GM10266 (cell line): ENCODE results near the gene DUS3L.

ENCODE experiments used
- DNase-seq: peaks from one replicate; pipeline ENCODE4 v3.0.0; 2012; ENCODE audit errors: extremely low spot score
- TF ChIP-seq, protein P1 (sequence below): IDR thresholded peaks from 2 replicates; pipeline ENCODE4 v1.5.1; 2012; ENCODE audit warnings: mild to moderate bottlenecking, low read depth; ENCODE audit not compliant: control insufficient read depth, insufficient read depth; ENCODE audit errors: missing control alignments

DUS3L gene

DNA sequence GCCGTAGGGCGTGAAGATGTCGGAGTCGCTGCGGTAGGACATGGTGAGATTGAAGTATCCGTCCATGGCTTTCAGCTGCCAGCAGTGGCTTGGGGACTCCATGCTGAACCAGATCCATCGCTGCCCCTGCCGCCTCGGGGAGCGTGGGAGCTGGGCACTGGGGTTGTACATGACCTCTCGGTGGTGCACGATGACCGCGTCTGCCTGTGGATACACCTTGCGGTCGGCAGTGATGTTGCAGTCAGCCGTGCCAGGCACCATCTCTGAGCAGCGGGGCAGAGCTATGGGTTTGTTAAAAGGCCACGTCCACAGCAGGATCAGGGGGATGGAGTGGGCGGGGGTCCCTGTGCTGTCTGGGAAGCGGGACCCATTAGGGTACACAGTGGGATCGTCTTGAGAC is 41.1 kb upstream of the DUS3L start:
- TF ChIP-seq, protein P1, sequence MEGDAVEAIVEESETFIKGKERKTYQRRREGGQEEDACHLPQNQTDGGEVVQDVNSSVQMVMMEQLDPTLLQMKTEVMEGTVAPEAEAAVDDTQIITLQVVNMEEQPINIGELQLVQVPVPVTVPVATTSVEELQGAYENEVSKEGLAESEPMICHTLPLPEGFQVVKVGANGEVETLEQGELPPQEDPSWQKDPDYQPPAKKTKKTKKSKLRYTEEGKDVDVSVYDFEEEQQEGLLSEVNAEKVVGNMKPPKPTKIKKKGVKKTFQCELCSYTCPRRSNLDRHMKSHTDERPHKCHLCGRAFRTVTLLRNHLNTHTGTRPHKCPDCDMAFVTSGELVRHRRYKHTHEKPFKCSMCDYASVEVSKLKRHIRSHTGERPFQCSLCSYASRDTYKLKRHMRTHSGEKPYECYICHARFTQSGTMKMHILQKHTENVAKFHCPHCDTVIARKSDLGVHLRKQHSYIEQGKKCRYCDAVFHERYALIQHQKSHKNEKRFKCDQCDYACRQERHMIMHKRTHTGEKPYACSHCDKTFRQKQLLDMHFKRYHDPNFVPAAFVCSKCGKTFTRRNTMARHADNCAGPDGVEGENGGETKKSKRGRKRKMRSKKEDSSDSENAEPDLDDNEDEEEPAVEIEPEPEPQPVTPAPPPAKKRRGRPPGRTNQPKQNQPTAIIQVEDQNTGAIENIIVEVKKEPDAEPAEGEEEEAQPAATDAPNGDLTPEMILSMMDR = no peak
- no peak for DNase-seq

DNA sequence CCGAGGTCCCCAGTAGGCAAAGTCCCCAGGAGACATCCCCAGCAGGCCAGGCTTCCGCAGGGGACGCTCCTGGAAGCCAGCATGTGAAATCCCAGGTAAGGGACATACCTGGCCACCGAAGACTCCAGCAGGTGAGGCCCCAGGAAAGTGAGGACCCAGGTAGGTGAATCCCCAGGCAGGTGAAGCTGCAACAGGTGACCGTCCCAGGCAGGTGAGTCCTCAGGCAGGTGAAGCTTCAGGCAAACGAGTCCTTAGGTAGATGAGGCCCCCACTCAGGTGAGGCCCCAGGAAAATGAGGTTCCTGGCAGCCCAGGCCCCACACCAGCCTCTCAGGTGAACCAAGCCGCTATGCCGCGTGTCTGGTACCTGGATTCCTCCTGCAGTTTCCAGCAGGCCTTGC is 40.2 kb upstream of the DUS3L start:
- no peak for DNase-seq
- TF ChIP-seq, protein P1 = no peak

DNA sequence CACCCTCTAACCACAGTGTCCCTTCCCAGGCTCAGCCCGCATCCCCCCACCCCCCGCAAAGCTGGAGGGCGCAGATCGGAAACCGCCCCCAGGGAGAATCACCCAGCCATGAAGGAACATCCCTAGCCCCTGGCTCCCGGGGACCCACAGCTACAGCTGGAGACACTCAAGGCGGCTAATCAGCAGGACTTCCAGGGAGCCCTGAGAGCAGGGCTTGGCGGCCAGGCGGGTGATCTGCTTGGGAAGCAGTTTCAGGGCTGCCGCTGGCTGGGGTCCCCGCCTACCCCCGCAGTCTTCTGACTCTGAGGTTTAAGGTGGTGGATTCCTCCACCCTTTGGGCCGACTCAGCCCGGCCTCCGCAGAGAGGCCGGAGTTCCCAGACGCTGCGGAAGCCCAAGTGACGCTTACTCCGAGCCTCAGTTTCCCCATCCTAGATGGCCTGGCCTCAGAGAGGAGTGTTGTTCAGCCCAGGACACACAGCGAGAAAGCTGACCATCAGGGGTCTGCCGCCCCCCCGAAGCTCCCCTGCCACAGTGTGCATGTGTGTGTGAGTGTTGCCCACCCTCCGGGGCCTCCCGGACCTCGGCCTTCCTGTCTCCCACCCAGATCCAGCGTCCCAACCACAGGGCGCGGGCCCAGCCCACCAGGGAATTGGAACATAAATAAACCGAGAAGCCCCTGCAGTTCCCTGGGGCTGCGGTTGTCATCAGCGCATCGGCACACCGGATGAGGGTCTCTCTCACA is 38.8 kb upstream of the DUS3L start:
- no peak for DNase-seq
- TF ChIP-seq, protein P1 = no peak

DNA sequence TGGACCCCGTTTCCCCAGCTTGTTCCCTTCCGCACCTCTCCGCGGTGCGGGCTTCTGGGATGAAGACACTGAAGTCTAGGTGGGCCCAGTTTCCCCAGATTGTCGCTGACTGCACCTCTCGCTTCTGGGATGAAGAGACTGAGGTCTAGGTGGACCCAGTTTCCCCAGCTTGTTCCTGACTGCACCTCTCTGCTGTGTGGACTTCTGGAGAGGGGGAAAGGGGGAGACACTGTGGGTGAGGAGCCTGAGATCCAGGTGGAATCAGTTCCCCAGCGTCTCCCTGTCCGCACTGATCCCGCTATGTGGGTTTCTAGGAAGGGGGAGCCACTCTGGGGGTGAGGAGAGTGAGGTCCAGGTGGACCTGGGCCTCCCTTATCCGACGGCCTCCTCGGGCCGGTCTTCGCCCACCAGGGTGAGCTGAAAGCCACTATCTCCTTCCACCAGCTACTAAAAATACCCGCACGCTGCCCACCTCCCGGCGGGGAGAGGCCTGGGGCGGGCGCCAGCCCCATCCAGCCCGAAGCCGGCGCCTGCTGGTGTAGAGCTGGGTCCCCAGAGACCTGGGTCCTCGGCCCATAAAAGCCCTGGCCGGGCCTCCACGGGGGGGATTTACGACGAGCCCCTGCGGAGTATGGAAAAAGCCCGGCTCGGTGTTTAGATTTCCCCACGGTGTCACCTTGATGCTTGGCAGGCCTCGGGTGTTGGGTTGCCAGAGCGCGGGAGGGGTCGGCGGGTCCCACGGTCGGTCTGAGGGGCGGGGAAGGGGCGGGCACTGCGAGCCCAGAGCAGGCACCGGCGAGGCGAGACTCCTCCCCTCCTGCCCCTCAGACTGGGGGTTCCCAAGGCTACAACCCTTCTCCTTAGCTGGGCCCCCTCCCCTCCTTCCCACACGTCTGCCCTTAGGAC is 38.0 kb upstream of the DUS3L start:
- DNase-seq = peak; percentile 83
- TF ChIP-seq, protein P1 = no peak

DNA sequence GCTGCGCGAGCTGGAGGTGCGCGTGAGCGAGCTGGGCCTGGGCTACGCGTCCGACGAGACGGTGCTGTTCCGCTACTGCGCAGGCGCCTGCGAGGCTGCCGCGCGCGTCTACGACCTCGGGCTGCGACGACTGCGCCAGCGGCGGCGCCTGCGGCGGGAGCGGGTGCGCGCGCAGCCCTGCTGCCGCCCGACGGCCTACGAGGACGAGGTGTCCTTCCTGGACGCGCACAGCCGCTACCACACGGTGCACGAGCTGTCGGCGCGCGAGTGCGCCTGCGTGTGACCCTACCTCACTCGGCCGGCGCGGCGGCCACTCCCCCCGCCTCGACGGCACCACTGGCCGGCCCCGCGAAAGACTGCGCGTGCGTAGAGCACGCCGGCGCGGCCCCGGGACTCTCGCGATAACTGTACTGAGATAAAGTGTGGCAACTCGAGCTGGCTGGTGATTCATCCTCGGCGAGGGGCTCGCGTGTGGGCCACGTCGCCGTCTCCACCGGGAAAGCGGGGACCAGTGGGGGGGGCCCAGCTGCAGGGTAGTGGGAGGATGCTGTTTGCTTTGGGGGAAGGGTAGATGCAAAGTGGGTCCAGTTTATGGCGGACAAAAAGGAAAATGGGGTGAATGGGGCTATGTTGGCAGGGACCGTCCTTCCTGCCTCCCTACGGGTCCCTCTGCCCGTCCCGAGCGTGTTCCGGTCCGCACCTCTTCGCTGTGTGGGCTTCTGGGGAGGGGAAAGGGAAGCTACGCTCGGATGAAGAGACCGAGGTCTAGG is 37.1 kb upstream of the DUS3L start:
- peak; percentile 100 for DNase-seq
- TF ChIP-seq, protein P1 = no peak

DNA sequence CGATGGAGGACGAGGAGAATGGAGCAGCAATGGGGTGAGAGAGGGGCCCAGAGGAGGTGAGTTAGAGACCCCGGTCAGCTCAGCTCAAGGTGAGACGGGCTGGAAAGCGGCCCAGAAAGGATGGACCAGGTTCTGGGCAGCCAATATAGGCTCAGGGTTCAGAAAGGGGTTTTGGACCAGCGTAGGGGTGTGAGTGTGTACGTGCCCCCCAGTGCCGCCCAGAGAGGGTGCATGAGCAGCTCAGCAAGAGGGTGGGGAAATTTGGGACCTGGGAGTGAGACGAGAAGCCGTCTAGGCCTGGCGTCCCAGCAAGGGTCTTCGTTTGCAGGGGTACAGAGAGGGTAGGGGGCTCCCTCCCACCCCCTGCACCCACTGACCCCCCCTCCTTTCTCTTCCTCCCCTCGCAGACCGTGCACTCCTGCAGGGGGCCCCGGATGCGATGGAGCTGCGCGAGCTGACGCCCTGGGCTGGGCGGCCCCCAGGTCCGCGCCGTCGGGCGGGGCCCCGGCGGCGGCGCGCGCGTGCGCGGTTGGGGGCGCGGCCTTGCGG is 36.5 kb upstream of the DUS3L start:
- TF ChIP-seq, protein P1 = no peak
- DNase-seq = no peak
